WTC11 (cell line): ENCODE data around the gene DNAJC10.

Experiments used
- ESRRA ChIP-seq: sonication (generic); formaldehyde crosslinking; IDR thresholded peaks from 2 replicates; pipeline ENCODE4 v1.8.1; 2022; ENCODE audit warnings: mild to moderate bottlenecking, missing genetic modification reagents, borderline replicate concordance
- TF ChIP-seq, protein P1 (sequence below): fragments of 200-600 bp; IDR thresholded peaks from 2 replicates; pipeline ENCODE4 v1.8.0; 2022; ENCODE audit warnings: antibody characterized with exemption

- no peak for TF ChIP-seq ESRRA
- TF ChIP-seq, protein P1, sequence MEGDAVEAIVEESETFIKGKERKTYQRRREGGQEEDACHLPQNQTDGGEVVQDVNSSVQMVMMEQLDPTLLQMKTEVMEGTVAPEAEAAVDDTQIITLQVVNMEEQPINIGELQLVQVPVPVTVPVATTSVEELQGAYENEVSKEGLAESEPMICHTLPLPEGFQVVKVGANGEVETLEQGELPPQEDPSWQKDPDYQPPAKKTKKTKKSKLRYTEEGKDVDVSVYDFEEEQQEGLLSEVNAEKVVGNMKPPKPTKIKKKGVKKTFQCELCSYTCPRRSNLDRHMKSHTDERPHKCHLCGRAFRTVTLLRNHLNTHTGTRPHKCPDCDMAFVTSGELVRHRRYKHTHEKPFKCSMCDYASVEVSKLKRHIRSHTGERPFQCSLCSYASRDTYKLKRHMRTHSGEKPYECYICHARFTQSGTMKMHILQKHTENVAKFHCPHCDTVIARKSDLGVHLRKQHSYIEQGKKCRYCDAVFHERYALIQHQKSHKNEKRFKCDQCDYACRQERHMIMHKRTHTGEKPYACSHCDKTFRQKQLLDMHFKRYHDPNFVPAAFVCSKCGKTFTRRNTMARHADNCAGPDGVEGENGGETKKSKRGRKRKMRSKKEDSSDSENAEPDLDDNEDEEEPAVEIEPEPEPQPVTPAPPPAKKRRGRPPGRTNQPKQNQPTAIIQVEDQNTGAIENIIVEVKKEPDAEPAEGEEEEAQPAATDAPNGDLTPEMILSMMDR = peak; percentile 27; the same call in 1 of the 2 replicates
Measured at GRCh38 chr2:182767578-182767977, 51.5 kb downstream of the DNAJC10 start.
